Stimulated activated CD4-positive, alpha-beta T cell treated with anti-CD3 and anti-CD28 coated beads, Interleukin-1b, Interleukin-23, amount 100 ng/mL, for 4 hours (primary cell): ENCODE measurements around the gene SRRM4.

Experiments
- DNase-seq, 2 donors: peaks; one replicate each; pipeline ENCODE4 v3.0.0-alpha.2; 2020; ENCODE audit warnings: low read depth in 2 of 2

SRRM4 gene

DNA sequence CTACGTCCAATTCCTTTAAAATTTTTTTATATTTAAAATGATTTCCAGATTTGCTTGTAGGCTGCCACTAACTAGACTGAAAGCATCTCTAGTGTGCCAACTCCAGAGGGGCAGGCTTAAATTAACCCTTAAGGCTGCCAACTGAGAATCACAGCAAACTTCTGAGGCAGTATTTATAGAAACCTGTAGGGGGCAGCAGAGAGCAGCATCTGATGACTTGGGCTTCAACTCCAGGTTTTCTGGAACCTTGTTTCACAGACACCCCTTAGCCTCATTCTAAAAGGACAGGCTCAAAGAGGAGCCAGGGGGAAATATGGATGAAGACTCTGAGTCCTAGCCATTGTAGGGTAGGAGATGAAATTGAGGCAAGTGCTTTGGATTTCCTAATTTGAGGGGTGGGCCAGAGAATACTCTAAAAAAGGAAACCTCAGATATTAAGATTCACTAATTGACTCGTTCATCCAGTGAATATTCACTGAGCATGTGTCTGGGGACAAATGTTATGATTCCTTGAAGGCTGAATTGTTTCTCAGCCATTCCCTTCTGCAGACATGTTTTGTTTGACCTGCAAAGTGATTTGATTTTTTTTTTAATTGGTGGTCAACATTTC, 134.1 kb downstream of the SRRM4 start:
- DNase-seq, result peak in 1 of 2 donors; percentile 2

DNA sequence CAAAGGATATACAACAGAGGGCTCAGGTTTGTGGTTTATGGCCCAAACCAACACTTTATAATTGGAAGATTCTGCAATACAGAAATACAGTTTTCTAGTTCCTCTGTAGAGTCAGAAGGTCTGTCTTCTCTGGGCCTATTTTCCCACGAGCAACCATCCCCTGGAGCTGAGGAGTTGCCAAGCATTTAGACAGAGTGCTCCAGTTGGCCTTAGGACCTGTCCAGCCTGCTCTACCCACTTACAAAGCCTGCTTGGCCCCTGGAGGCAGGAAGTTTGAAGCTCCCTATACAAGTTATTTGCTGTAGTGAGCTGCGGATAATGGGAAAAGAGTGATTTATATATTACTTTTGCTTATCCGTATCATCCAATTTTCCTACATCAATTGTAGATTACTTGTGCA, 136.6 kb downstream of the SRRM4 start:
- no peak for DNase-seq

DNA sequence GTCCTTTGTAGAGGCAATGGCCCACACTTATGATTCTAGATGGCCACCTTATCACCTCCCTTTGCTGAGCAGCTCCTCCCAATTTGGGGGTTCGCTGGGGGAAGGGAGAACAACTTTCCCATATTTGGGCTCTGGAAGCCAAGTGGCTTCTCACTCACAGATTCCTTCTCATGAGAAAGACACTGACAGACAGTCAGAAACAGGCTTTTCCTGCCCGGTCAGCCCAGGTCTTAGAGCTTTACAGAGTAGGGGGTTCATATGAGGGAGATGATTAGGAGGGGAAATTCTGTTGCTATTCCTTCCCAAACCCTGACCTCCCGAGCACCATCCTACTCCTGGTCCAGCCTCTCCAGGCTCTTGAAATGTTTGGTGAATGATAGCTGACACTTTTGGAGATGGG, 137.3 kb downstream of the SRRM4 start:
- DNase-seq, result no peak

DNA sequence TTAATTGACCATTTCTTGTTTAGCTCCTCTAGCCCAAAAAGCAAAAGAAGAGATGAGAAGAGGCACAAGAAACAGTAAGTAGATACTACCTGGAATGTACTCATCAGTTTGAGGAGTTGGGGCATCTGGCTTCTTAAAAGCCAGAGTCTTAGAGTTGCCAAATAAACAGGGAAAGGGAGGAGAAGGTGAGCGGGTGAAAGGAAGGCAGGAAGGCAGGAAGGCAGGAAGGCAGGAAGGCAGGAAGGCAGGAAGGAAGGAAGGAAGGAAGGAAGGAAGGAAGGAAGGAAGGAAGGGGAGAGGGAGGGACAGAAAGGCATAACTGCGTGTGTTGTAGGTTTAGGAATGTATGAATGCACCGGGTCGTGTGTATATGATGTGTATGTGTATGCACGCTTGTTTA, 140.7 kb downstream of the SRRM4 start:
- no peak for DNase-seq

DNA sequence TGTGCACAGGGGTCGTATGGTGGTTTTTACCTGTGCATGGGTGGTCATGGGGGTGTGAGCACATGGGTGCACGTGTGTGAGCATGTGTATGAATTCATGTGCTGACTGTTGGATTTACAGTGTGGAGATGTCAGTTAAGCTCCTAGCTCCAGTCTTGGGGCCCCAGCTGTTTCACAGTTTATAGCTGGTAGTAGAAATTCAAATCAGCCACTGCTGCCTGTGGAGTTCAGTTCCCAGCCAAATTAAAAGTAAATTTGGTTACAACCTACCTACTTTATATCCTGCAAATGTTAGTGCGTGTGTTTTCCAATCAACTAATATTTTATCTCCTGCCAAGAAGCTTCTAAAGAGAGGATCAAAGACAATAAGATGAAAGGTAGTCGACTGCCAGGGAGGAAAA, 141.4 kb downstream of the SRRM4 start:
- DNase-seq, result no peak

DNA sequence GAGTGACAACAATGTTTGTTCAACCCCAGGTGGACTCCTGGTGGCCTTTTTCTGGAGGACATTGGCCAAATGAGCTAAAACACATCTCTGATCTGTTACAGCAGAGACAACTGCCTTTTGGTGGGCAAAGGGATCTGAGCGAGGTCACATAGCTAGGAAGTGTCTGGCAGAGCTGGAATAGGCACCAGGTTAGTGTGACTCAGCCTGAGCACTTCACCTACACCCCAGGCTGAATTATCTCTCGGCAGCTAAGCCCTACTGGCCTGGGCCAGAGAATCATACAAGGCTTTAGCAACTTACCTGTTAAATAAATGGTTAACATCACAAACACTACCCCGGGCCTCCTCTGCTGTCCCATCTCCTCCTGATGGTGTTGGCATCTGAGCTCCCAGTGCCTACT, 147.2 kb downstream of the SRRM4 start:
- DNase-seq, result no peak

DNA sequence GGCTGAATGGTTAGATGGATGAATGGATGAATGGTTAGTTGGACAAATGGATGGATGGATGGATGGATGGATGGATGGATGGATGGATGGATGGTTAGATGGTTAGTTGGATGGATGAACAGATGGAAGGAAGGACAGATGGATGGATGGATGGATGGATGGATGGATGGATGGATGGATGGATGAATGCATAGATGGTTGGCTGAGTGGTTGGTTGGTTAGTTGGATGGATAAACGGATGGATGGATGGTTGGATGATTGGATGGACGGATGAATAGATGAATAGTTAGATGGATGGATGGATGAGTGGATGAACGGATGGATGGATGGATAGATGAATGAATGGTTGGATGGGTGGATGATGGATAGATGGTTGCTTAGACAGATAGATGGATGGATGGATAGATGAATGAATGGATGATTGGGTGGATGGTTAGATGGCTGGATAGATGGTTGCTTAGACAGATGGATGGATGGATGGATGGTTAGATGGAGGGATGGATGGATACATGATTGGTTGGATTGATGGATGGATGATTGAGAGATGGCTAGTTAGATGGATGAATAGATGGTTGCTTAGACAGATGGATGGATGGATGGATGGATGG, 148.6 kb downstream of the SRRM4 start:
- no peak for DNase-seq

DNA sequence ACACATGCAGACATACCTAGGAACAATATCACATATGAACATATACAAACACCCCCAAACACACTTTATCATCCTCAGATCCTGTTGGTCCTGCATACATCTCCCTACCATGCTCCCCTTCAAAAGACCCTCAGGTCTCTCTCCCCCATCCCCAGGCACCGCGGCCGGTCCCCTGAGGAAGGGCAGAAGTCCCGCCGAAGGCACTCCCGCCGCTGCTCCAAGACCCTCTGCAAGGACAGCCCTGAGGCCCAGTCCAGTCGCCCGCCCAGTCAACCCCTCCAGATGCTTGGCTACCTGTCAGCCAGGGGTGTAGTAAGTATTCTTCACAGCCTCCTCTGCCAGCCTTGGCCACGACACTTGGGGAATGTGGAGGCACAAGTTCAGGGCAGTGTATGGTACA, 149.2 kb downstream of the SRRM4 start:
- DNase-seq, result no peak

DNA sequence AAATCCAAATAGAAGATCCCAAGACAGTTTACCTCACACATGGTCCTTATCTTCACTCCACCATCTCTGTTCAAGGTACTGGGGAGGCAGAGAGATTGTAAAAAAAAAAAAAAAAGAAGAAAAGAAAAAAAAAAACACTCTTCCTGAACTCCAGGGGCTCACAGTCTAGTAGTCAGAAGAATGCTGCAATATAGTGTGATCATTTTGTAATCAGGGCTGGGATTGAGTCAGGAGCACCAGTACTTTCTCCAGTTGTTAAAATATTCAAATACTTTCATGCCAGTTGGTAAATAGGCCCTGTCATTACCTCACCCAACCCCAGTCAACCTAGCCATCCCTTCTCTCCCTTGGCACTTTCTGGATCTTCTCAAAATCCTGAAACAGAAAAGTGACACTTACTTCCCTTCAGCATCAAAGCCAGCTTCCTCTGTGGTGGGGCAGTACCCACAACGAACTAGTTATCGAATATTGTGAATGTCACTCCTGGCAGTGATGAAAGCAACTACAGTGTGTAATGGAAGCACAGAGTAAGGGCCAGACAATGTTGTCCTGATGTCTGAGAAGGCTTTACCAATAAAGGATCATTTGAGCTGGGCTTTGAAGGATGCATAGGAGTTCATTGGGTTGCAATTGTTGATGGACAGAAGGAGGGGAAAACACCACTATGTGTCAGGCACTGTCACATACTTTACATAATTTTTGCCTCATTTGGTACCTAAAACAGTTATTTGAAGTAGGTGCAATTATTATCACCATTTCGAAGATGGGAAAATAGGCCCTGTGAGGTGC, 153.1 kb downstream of the SRRM4 start:
- no peak for DNase-seq

DNA sequence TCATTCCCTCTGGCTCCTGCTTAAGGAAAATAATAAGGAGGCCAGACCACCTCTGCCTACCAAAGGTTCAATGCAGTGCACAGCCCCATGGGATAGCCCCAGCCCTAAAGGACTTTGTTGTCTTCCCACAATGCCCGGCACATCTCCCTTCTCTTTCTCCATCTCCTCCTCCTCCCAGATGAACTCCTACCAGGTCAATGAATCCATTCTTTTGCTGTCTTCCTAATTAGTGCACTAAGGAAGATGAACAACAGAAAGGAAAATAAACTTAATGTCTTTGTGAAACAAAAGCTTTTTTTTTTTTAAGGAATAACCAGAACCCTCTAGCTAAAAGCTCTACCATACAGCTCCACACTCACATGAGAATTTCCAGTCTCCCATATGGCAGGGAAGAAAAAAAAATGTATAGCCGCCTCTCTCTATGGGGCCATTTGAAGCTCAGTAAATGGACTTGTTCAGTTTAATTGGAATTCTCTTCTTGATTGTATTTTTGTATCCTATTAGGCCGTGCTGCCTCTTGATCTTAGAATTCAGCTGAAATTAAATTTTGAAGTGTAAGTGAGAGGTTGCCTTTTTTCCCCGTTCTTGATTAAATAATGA, 155.6 kb downstream of the SRRM4 start:
- DNase-seq, result no peak

DNA sequence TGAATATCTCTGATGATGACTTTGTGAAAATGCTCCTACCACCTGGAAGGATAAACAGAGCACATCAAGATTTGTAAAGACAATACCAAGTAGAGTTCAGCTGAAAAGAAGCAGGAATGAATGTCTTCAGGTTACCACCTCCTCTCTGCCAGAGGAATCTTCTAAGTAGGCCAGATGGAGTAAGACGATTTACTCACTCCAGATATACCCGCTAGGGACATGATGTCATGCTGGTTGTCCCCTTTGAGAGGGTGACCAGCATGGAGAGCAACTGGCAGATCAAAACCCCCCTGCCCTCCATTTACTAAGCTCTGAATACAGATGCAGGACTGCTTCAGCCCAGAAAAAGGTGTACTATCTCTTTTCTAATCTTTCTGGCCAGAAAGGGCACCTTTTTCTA, 158.1 kb downstream of the SRRM4 start:
- no peak for DNase-seq

DNA sequence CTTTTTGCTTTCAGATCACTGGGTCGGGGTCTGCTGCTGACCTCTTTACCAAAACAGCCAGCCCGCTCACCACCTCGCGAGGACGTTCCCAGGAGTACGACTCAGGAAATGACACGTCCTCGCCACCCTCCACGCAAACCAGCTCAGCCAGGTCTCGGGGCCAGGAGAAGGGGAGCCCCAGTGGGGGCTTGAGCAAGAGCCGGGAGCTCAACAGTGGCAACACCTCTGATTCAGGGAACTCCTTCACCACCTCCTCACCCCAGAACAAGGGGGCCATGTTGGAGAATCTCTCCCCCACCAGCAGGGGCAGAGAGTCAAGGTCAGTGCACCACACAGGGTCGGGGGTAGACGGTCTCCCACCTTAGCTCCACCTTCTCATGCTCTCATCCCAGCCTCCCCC, 164.0 kb downstream of the SRRM4 start:
- DNase-seq, result no peak

DNA sequence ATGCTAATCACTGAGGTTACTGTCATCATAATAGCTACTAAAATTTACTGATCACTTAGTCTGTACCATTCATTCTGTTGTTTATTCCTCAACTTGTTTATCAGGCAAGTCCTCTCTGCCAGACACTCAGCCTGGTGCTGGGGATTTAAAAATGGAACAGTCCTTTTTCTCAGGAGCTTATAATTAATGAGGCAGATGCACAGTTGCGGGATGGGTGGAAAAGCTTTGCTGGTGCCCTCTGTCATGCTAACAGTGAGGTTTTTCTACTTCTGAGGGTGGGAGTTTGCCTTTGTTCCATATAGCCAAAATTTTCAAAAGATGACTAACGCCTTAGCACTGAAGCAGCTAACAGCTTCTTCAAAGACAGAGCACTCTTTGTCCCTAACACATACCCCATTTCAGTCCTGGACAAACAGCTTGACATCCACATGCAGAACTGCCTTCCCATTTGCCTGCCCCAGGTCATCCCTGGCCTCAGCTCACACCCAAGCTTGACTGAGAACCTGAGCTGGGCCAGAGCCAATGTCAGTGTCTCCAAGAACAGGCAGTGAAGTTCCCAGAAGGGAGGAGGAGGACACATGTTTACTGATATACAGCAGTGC, 166.6 kb downstream of the SRRM4 start:
- DNase-seq, result no peak

DNA sequence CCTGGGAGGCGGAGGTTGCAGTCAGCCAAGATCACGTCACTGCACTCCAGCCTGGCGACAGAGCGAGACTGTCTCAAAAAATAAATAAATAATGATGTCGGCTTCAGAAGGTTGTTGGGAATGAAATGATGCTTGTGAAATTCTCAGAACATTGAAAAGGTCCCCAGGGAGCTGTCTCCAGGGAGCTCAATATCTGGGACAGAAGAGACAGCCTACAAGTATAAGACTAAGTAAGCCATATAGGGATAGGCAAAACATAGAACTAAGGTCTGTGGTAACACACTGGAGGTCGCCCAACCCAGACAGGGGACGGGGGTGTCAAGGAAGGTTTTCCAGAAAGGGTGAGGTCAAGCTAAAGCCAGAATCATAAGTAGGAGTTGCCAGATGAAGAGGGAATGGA, 167.9 kb downstream of the SRRM4 start:
- no peak for DNase-seq

DNA sequence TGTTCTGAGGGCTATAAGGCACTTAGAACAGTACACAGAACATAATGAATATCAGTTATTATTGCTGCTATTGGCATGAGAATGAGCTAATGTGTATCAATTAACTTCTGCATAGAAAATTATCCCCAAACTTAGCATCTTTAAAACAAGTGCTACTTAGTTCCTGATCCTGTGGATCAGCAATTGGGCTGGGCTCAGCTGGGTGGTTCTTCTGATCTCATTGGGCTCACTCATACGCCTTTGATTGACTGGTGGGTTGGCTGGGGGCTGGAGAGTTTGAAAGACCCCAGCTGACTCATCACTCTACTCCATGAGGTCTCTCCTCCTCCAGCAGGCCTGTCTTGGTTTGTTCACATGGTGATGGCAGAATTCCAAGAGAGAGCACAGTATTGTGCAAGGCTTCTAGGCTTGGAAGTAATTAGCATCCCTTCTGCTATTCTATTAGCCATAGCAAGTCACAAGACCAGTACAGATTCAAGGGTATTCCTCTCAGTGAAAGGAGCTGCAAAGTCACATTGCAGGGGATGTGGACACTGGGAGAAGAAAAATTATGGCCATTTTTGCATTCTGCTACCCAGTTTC, 170.2 kb downstream of the SRRM4 start:
- no peak for DNase-seq

DNA sequence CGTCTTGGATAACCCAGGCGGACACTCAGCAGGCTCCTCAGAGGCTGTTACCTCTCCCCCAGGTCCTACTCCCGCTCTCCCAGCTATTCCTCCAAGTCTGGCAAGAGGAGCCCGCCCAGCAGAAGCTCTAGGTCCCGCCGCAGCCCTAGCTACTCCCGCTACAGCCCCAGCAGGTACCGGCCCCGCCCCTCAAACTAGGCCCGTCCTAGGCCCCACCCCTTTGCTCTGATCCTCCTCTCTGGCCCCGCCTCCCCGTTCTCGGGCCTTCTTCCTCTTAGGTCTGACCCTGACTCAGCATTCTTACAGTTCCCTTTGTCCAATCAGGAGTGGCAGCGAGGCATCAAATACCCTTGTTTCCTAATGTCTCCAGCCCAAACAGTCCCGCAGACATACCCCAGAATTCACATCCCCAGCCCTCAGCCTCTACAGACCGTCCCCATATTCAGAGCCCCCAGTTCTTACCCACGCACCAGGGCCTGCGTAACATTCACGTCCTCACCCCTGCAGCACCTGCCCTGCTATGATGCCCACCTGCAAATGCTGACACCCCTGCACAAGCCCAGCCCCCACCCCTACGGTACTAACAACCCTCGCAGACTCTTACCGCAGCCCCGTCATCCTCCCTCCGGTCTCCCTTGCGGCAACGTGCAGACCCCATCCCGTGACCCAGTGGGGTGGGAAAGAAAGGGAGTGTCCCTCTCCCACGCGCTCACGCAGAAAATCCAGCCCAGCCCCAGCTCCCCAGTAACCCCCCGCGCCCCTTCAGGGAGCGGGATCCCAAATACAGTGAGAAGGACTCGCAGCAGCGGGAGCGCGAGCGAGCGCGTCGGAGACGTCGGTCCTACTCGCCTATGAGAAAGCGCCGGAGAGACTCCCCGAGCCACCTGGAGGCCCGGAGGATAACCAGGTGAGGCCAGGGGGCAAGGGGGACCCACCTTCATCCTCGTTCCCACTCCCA, 172.4 kb downstream of the SRRM4 start:
- DNase-seq, result no peak

DNA sequence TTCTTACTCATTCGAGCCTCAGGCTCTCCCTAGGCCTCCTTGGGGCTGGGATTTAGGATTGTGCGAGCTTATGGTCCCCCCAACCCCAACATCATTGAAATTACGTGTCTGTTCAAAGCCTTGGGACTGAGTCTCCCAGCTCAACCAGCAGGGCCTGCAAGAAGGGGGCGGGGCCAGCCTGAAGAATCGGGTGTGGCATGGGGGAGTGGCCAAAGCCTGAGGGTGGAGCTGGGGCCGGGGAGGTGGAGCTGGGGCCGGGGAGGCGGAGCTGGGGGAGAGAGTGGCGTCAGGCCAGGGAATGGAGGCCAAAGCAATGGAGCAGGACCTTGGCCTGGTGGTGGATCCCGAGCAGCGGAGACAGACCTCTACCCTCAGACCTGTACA, 173.1 kb downstream of the SRRM4 start:
- DNase-seq, result no peak

DNA sequence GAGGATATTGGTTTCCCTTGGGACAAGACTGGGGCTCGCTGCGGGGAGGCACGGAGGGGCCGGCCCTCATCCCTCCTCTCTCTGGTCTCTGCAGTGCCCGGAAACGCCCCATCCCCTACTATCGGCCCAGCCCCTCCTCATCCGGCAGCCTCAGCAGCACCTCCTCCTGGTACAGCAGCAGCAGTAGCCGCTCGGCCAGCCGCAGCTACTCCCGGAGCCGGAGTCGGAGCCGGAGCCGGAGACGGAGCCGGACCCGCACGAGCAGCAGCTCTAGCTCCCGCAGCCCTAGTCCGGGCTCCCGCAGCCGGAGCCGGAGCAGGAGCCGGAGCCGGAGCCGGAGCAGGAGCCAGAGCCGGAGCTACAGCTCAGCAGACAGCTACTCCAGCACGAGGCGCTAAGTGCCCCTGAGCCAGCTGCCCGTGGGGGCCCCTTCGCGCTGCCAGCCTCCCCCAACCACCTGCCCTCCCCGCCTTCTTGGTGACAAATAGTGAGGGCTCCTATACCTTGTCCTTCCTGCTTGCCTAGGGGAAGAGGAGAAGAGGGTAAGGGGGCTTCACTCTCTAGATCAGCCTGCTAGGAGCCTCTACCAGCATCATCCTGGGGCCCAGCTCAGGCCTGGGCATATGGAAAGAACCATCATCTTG, 175.2 kb downstream of the SRRM4 start:
- no peak for DNase-seq

DNA sequence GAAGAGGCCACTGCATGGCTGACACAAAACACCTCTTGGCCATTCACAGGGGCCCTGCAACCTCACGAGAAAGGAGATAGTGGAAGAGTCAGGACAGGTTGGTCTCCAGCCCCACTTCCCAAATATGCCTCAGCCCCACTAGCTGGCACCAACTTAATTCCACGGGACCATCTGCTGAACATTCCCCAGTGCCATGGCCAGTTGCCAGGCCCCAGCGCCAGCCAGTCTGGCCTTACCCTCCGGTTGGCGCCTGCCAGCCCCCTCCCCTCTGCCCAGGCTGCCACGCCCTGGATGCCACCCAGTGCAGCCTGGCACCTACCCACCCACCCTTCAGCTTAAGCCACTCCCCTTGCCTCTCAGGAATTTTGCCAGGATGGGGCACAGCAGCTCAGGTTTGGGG, 176.2 kb downstream of the SRRM4 start:
- no peak for DNase-seq

DNA sequence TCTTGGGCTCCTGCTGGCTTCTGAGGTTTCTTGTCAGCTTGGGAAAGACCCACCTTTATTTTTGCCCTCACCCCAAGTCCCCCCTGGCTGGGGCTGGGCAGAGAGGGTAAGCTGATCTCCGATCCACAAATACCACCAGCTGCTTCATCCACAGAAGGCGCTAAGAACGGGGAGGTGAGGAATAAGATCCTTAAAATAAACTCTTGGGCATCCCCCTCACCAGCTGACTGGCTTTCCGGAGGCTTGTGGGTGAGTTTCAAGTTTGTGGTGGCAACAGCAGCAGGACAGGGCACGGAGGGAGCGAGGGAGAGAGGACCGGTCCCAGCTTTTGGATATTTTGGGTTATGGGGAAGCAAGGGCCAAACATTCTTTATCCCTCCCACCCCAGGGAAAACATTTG, 176.6 kb downstream of the SRRM4 start:
- DNase-seq, result no peak

DNA sequence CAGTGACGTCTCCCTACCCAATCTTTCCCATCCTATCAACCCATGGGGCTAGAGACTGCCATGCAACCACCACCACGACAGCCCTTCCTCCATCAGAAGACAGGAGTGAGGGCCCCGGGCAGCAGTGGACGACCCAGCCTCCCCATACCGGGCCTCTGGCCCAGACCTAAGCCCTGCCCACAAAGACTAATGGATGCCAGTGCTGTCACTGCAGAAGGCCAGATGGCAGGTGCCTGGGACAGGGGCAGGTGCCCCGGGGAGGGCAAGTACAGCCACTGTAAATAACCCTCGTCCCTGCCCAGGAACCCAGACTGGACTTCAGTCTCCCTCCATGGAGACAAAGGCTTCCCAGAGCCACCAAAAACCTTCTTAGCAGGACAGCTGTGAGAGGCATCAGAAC, 177.1 kb downstream of the SRRM4 start:
- DNase-seq, result no peak
